CD4-positive, alpha-beta T cell treated with Interleukin-12 subunit alpha and Interleukin-12 subunit beta, for 1 hour (primary cell): ENCODE measurements around the gene TCN1.
"Not testable (repeated sequence)": the region's sequence is repeated elsewhere in the genome, so short reads cannot be mapped to it uniquely, and the experiment has no call there.

Experiments
- DNase-seq: peaks from one replicate; pipeline ENCODE4 v3.0.0-alpha.2; 2020

Gene TCN1, protein sequence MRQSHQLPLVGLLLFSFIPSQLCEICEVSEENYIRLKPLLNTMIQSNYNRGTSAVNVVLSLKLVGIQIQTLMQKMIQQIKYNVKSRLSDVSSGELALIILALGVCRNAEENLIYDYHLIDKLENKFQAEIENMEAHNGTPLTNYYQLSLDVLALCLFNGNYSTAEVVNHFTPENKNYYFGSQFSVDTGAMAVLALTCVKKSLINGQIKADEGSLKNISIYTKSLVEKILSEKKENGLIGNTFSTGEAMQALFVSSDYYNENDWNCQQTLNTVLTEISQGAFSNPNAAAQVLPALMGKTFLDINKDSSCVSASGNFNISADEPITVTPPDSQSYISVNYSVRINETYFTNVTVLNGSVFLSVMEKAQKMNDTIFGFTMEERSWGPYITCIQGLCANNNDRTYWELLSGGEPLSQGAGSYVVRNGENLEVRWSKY

DNA sequence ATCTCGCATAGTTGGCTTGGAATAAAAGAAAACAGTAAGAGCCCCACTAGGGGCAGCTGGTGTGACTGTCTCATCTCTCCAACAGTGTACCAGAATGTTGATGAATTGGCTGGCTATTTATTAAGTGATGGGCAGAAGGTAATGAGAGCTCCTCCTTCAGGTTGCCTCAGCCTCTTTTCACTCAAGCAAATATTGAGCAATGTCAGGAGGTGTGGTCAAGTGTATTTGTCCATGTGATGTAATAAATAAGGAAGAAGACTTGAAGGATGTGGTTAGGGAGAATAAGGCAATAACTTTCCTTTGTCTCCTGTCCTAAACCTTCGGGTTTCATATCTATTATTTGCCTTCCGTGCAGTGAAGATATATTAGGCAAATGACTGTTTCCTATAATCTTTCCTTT is at the start of gene TCN1:
Gene TCN1 (minus strand): TSS at position 91 of the 400 bp plus-strand sequence. CDS start 17 bp downstream, at position 74.
- peak; percentile 2 for DNase-seq

DNA sequence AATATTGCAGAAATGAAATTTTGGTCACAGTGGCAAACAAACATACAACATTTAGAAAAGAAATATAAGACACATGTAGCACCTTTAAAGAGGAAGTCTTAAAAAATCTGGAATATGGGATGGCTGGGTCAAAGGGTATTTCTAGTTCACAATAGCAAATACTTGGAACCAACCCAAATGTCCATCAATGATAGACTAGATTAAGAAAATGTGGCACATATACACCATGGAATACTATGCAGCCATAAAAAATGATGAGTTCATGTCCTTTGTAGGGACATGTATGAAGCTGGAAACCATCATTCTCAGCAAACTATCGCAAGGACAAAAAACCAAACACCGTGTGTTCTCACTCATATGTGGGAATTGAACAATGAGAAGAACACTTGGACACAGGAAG is 37.3 kb upstream of the TCN1 start:
- DNase-seq, result not testable (repeated sequence)

DNA sequence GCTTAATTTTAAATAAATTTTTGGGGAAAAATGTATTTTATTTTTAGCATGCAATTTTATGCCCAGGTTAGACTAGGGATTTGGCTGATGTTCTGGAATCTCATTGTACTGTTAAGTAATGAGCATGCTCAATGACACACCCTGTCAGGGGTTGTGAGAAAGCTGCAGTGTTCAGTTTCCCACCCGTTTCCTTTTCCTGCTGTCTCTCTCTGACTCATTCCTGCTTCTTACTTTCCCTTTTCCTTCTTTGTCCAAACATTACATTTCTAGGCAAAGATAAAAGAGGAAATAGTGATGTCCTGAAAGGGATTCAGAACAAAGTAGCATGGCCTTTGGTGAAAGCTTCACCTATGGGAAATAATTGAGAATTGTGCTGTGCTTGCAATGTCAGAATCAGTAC is 35.0 kb upstream of the TCN1 start:
- DNase-seq, result no peak

DNA sequence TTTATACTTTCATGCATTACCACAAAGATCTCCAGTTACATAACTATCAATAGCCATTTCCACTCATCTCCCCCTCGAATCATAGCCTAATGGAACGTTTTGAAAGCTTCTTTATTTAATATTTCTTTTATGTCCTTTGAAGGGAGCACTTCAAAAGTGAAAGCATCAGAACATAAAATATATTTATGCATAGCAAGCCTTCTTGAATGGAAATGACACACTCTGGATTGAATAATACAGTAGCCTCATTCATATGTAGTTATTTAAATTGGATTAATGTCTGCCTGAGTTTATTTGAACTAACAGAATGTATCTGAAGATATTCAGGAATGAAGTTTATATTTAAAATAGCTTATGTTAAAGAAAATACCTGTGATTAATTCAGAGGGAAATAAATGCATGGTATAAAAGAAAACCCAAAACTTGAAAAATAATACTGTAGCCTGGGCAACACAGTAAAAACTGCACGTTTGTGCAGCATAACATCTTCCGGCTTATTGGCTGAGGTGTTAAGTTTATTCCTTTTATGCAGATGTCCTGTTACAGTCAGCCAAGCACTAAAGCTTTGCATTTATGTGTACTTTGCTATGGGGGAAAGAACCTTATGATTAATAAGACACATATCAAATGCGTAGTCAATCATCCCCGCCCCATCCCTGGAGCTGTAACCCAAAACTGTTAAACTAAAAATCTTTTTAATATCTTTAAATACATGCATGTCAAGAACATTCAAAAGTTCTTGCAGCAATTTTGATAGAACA is 34.3 kb upstream of the TCN1 start:
- DNase-seq, result no peak

DNA sequence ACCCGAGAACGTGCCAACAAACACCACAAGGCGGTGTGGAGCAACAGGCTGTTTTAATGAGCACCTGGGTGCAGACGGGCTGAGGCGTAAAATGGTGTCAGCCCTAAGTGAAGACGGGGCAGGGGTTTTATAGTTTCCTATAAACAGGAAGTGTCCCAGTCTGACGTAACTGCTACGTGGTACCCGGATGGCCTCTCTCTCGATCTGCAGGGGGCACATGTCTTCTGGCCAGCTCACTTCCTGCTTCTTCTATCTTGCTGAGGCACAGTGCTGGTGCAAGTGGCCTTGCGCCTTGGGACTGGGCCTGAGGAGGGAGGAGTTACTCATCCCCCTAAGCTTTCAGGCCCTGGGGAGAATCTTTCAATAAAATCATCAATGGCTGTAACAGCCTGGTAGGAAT is 33.2 kb upstream of the TCN1 start:
- no peak for DNase-seq

DNA sequence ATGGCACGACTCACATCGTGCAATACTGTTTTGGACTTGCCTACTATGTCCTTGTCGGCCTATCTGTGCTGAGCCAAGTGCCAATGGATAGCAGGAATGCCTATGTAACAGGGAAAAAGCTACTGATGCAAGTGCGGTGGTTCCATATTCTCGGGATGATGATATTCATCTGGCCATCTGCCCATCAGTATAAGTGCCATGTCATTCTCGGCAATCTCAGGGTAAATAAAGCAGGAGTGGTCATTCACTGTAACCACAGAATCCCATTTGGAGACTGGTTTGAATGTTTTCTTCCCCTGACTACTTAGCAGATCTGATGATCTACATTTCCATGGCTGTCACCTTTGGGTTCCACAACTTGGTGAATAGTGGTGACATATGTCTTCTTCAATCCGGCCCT is 32.4 kb upstream of the TCN1 start:
- DNase-seq, result no peak

DNA sequence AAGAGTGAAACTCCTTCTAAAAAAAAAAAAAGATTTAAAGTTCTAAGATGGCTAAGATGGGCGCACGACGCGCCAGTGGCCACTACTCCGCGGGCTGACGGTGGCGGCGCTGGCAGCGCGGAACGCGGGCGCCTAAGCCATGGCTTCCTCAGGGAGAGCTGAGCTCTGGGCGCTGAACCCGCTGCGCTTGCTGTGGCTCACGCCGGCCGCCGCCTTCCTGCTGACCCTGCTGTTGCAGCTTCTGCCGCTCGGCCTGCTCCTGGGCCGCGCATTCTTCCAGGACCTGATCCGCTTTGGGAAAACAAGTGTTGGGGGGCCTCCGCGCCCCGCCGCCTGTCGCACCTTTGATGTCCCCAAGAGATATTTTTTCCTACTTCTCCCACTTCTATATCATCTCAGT is 31.8 kb upstream of the TCN1 start:
- no peak for DNase-seq

DNA sequence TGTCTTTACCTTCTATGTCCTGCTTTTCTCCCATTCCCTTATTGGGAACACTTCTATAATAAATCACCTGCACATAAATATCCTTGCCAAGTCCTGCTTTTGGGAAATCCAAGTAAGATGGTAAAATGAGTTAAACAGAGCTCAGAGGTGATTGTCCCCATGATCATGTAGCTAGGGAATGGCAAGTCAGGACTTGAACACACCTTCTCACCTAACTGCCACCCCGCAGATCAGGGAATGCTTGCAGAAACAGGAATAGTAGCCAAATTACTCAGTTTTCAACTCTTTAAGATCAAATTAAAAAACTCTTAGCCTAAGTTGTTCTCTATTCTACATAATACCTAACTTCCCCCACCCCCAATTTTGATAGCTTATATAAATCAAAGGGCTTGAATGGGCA is 28.3 kb upstream of the TCN1 start:
- no peak for DNase-seq

DNA sequence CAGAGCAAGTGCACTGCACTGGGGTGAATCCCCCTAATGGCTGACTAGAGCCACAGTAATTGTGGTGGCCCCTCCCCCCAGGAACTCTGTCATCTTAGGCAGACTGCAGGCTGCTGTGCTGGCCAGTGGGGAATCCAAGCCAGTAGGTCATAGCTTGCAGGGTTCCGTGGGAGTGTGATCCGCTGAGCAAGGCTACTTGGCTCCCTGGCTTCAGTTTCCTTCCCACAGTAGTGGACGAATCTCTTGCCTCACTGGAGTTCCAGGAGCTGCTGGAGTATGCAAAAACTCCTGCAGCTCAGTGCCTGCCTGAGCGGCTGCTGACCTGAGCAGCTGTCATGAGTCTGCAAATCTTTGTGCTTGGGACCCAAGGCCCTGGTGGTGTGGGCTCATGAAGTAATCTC is 25.5 kb upstream of the TCN1 start:
- no peak for DNase-seq

DNA sequence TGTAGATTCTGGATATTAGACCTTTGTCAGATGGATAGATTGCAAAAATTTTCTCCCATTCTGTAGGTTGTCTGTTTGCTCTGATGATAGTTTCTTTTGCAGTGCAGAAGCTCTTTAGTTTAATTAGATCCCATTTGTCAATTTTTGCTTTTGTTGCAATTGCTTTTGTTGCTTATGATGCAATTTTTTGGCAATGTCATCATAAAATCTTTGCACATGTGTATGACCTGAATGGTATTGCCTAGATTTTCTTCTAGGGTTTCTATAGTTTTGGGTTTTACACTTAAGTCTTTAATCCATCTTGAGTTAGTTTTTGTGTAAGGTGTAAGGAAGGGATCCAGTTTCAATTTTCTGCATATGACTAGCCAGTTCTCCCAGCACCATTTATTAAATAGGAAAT is 20.9 kb upstream of the TCN1 start:
- DNase-seq, result not testable (repeated sequence)

DNA sequence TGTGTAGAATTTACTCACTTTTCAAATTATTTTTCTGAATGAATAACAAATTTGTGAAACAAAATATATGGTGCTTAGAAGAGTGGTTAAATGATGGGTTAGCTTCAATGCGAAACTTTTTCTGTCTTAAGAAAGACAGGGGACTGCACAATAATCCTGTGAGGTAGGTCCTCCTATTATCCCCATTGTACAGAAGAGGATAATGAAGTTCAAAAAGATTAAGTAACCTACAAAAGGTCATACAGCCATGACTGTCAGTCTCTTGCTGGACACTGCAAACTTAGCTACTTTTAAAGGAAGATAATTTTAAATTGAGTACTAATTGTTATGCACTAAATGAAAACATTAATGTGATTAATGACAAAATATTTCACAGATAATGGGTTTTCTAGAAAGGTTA is 17.3 kb upstream of the TCN1 start:
- DNase-seq, result no peak

DNA sequence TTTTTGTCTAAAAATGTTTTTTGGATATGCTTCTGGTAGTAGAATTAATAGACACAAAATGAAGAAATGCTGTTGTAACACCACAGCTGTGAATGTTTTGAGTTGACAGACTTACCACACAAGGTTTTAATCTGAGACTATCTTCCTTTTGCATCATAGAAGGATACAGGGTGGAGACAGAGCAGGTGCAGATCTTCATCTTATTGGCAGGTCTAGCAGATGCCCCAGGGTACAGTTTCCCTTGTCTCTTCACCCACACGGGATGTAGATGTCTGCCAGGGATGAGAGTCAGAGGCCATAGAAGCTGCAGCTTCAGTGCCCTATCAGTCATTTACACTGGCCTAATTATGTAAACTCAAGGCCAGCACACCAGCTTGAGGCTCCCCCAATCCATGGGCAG is 13.3 kb upstream of the TCN1 start:
- DNase-seq, result no peak

DNA sequence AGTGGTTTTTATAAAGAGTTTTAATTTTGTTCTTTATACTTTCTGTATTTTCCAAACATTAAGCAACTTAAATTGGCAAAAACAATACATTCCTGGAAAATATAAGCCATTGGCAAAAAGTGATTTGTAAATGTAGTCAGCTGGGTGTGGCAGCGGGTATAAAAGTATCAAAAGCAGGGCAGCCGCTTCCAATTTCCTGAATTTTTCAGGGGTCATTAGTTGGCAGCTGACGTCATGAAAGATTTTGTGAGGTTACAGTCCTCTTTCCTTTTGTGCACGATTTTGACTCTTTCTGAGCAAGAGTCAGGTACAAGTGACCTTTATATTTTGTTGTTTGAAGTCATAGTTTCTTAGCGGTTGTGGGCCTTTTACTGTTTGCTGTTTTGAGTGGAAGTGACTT is 12.3 kb upstream of the TCN1 start, which contains the start of gene OOSP3:
Gene OOSP3 (plus strand): TSS at position 208 of the 400 bp plus-strand sequence. CDS start 27 bp downstream, at position 235.
- no peak for DNase-seq

DNA sequence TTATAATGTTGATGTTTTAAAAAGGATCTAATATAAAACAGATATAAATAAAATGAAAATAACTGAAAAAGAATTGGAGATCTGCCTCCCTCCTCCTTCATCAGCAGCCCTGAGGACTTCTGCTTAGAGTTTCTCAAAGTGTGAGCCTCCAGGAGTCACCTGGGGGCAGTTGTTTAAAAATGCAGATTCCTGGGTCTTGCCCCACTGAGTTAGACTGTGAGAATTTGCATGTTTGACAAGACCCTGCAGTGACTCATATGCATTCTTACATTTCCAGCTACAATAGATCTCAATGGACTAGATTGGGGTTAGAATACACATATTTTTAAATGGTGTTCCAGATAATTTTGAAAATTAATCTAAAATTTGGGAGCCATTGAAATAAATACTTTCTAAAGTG is 11.5 kb upstream of the TCN1 start:
- DNase-seq, result no peak

DNA sequence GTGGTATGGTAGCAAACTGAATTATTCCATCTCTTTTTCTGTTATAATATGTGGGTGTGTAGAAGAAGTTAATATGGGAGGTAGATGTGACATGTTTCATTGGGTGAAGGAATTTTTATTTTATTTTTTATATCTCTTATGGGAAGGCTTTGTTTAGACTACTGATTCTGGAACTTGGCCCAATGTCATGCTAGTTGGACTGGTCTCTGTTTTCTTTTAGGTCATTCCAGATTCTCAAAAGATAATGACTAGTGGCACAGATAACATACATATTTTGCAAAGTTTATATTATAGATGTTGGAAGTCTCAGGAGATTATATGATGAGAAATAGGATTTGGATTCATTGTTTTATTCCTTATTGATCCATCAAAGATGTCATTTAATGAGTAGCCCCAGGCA is 11.0 kb upstream of the TCN1 start:
- DNase-seq, result no peak

DNA sequence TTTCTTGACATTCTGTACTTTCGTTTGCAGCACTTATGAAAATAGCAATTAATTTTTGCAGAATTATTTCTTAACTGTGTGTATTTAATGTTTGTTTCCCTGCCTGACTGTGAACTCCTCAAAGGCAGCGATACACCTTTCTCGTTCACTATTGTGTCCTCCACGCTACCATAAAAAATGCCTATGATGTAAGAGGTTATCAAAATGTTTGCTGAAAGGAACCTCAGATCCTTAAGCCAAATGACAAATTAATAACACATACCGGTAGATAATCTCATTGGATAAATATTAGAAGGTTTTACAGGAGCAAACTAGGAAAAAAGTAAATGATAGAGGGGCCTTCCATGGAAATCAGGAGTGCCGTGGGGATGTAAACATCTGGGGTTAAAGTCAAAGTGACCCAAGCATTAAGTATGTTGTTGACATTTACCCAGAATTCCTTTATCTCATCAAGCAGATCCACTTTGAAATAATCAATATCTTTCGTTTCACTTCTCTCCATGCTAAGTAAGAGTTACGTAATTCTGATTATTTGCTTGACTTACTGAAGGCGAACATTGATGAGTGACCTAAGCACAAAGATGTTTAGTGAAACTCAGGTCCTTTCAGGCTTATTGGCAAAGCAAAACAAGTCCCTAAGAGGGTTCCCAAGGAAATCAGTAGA is 9.7 kb upstream of the TCN1 start:
- no peak for DNase-seq

DNA sequence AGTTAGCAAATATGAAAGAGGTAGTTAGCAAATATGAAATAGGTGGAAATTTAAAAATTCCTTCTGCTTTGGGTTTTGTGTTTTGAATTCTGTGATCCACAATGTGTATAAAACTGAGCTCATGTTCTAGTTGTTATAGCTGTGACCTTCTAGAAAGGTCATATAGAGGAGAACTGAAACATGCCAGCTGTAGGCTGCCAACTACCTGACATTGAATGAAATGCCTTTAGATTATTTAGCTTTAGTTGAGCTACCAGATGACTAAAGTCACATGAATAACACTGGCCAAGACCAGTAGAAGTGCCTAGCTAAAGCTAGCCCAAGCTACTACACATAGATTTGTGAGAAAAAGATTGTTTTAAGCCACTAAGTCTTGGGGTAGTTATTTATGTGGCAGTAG is 5.8 kb upstream of the TCN1 start:
- no peak for DNase-seq

DNA sequence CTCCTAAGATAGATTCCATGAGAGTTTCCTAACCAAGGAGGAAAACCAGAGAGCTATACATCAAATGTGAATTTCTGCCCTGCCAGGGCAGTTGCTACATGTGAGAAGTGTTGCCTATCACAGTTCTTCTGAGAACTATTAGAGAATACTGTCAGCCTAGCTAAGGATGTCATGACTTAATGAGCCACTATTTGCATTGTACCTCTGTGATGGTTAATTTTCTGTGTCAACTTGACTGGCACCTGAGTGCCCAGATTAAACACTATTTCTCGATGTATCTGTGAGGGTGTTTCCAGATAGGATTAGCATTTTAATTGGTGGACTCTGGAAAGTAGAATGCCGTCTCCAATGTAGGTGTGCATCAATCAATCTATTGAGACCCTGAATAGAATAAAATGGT is 1.7 kb upstream of the TCN1 start:
- no peak for DNase-seq

DNA sequence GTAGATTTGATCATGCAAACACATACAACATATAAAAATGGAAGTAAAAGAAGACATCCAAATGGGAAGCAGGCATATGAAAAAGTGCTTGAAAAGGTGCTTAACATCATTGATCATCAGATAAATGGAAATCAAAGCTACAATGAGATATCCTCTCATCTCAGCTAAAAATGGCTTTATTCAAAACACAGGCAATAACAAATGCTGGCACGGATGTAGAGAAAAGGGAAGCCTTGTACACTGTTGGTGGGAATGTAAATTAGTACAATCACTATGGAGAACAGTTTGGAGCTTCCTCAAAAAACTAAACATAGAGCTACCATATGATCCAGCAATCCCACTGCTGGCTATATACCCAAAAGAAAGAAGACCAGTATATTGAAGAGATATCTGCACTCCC is 549 bp upstream of the TCN1 start:
- no peak for DNase-seq

DNA sequence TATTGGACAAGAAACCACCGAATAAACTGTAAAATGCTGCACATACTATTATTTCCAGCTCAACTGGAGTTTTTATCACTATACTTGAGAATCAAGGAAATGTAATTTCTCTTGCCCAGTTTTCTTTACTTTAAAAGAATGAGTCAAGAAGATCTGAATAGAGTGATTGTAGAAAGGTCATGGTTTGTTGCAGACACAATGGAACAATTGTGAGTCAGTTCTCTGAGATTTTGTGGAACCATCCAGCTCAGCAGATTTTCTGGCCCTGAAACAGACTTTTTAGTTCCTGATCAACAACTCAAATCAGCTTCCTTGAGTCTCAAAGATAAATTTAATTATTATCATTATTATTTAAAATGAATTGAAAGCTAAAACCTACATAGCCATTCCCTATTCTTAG is 1.3 kb downstream of the TCN1 start:
- DNase-seq, result no peak

DNA sequence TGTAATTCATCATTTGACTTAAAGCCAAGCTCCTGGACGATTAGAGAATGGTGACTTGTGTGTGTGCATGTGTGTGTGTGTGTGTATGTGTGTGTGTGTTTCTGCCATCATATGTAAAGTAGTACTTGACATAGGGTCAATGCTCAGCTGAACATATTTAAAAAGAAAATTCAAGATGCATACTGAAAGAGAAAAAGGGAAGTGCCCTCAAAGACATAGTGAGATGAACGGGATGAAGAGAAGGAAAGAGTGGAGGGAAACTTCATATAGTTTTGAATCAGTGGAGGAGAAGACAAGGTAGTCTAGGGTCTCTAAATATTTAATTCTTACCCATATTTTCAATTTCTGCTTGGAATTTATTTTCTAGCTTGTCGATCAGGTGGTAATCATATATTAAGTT is 4.0 kb downstream of the TCN1 start:
- DNase-seq, result no peak

DNA sequence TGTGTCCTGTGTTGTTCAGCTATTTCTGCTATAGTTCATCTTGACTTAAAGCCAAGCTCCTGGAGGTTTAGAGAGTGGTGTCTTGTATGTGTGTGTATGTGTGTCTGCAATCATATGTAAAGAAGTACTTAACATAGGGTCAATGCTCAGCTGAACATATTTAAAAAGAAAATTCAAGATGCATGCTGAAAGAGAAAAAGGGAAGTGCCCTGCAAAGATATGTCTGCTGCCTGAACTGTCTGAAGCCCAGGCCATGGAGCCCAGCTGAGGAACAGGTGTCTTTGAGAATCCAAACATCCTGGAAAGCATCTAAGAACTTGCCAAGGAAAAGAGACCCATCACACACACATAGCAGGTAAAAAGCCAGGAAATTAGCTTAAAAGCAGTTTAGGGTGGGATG is 6.6 kb downstream of the TCN1 start:
- no peak for DNase-seq
